Measurements from ENCODE around the gene FFAR2.

- TF ChIP-seq GATA2 (IDR thresholded peaks at IDR 0.05; ENCODE audit: low read depth, low read length): no peak
- no peak for TF ChIP-seq GATA3 (IDR thresholded peaks at IDR 0.05; ENCODE audit: low read depth, low read length)
Measured at GRCh38 chr19:35431145-35431807, 16.8 kb upstream of the FFAR2 start.

Measured in SH-SY5Y (cell line).